ENCODE data around the gene OSTN. TPM values are rescaled to one million over a fixed set of nuclear protein-coding genes. Genes with fewer than 3 reads are reported as not detected.

OSTN gene
- total RNA-seq, 4 donors from 2014 or later, result not detected

- no peak for TF ChIP-seq CTCF (IDR thresholded peaks at IDR 0.05; ENCODE audit: low read depth)
These were observed 70.4 kb downstream of the OSTN start for GRCh38 chr3:191269289-191270085.

- no peak for TF ChIP-seq CTCF (IDR thresholded peaks at IDR 0.05; ENCODE audit: low read depth)
These were observed 76.7 kb downstream of the OSTN start for GRCh38 chr3:191275751-191276150.

- TF ChIP-seq CTCF (IDR thresholded peaks at IDR 0.05; ENCODE audit: low read depth), result no peak
These were observed 81.1 kb downstream of the OSTN start for GRCh38 chr3:191280111-191280510.

- no peak for TF ChIP-seq CTCF (IDR thresholded peaks at IDR 0.05; ENCODE audit: low read depth)
These were observed 81.8 kb downstream of the OSTN start for GRCh38 chr3:191280882-191281281.

- TF ChIP-seq CTCF (IDR thresholded peaks at IDR 0.05; ENCODE audit: low read depth), result no peak
These were observed 83.5 kb downstream of the OSTN start for GRCh38 chr3:191282251-191283185.

- no peak for TF ChIP-seq CTCF (IDR thresholded peaks at IDR 0.05; ENCODE audit: low read depth)
These were observed 84.4 kb downstream of the OSTN start for GRCh38 chr3:191283400-191283799.

Data from subcutaneous adipose tissue (tissue), 4 donors.